HL-60 (cell line): ENCODE measurements around the gene MAST2.
"Not testable (repeated sequence)": the region's sequence is repeated elsewhere in the genome, so short reads cannot be mapped to it uniquely, and the experiment has no call there.

Experiments
- CTCF ChIP-seq: IDR thresholded peaks from one replicate; pipeline ENCODE4 v1.5.1; 2011; ENCODE audit warnings: low read length, control low read depth, inconsistent platforms; ENCODE audit not compliant: insufficient read depth
- GABPA ChIP-seq: IDR thresholded peaks from 2 replicates; pipeline ENCODE4 v1.6.1; 2012; ENCODE audit warnings: low read depth
- POLR2AphosphoS5 ChIP-seq: IDR thresholded peaks from 2 replicates; pipeline ENCODE4 v1.6.1; 2012; ENCODE audit warnings: low read depth
- TF ChIP-seq, protein P1 (sequence below): IDR thresholded peaks from 2 replicates; pipeline ENCODE4 v1.6.1; 2012; ENCODE audit warnings: low read depth; ENCODE audit not compliant: insufficient replicate concordance

GRCh38 chr1:45961936-45962335 is 158.5 kb downstream of the MAST2 start:
- TF ChIP-seq CTCF, GABPA, POLR2AphosphoS5: not testable (repeated sequence)
- TF ChIP-seq, protein P1, sequence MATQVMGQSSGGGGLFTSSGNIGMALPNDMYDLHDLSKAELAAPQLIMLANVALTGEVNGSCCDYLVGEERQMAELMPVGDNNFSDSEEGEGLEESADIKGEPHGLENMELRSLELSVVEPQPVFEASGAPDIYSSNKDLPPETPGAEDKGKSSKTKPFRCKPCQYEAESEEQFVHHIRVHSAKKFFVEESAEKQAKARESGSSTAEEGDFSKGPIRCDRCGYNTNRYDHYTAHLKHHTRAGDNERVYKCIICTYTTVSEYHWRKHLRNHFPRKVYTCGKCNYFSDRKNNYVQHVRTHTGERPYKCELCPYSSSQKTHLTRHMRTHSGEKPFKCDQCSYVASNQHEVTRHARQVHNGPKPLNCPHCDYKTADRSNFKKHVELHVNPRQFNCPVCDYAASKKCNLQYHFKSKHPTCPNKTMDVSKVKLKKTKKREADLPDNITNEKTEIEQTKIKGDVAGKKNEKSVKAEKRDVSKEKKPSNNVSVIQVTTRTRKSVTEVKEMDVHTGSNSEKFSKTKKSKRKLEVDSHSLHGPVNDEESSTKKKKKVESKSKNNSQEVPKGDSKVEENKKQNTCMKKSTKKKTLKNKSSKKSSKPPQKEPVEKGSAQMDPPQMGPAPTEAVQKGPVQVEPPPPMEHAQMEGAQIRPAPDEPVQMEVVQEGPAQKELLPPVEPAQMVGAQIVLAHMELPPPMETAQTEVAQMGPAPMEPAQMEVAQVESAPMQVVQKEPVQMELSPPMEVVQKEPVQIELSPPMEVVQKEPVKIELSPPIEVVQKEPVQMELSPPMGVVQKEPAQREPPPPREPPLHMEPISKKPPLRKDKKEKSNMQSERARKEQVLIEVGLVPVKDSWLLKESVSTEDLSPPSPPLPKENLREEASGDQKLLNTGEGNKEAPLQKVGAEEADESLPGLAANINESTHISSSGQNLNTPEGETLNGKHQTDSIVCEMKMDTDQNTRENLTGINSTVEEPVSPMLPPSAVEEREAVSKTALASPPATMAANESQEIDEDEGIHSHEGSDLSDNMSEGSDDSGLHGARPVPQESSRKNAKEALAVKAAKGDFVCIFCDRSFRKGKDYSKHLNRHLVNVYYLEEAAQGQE, result not testable (repeated sequence)
